Smooth muscle cell of bladder (primary cell): ENCODE results near the gene DDTL. TPM values are rescaled to one million over a fixed set of nuclear protein-coding genes. Genes with fewer than 3 reads are reported as not detected.

Experiments
- total RNA-seq: library from RNA; depleted of rRNA; stranded (reverse); fragments of >200 nt; gene quantifications from 2 replicates; pipeline ENCODE4 v1.2.3, GENCODE V29; 2014

DDTL gene
- 0.85 and 0.92 TPM in 2 replicates for total RNA-seq

GRCh38 chr22:23966568-23966967, at the start of gene DDTL:
TSS of gene DDTL (plus strand) at chr22:23966888. CDS start at chr22:23966915, 27 bp downstream.

GRCh38 chr22:23961084-23961771, 5.5 kb upstream of the DDTL start, which contains the start of gene GSTT2B:
TSS of gene GSTT2B (minus strand) at chr22:23961195. CDS start at chr22:23961131, 64 bp downstream.

GRCh38 chr22:23974345-23974744, 7.7 kb downstream of the DDTL start, which contains the start of gene DDT:
TSS of gene DDT (minus strand) at chr22:23974441. CDS start at chr22:23974414, 27 bp downstream.

GRCh38 chr22:23979557-23980240, 13.0 kb downstream of the DDTL start, which contains the start of gene GSTT2:
TSS of gene GSTT2 (plus strand) at chr22:23980134.

GRCh38 chr22:24005201-24005600, 38.5 kb downstream of the DDTL start, which contains the start of gene GSTT4:
TSS of gene GSTT4 (minus strand) at chr22:24005453. CDS start at chr22:24005356, 97 bp downstream.

Other genes starting within 250 kb of the DDTL start
- 2.6 and 3.4 TPM in 2 replicates for gene ZNF70, start 215.8 kb upstream of the DDTL start, total RNA-seq
- not detected in 2 replicates for gene VPREB3, start 212.5 kb upstream of the DDTL start, total RNA-seq
- 3.0 and 4.3 TPM in 2 replicates for gene C22orf15, start 203.9 kb upstream of the DDTL start, total RNA-seq
- gene CHCHD10, start 198.9 kb upstream of the DDTL start, total RNA-seq: 2.8 and 6.0 TPM in 2 replicates
- 9.2 and 19.8 TPM in 2 replicates for gene MMP11, start 194.0 kb upstream of the DDTL start, total RNA-seq
- 17.4 and 23.4 TPM in 2 replicates for gene SMARCB1, start 179.9 kb upstream of the DDTL start, total RNA-seq
- gene DERL3, start 127.9 kb upstream of the DDTL start, total RNA-seq: 0.14 and 0.37 TPM in 2 replicates
- gene SLC2A11, start 109.0 kb upstream of the DDTL start, total RNA-seq: 11.9 and 13.1 TPM in 2 replicates
- 460 and 480 TPM in 2 replicates for gene MIF, start 72.5 kb upstream of the DDTL start, total RNA-seq
- 7.0 and 7.2 TPM in 2 replicates for gene GSTT2B, start 5.7 kb upstream of the DDTL start, total RNA-seq
- 88.7 and 111 TPM in 2 replicates for gene DDT, start 7.6 kb downstream of the DDTL start, total RNA-seq
- gene GSTT2, start 13.2 kb downstream of the DDTL start, total RNA-seq: 0.09 and 0.14 TPM in 2 replicates
- gene GSTT4, start 38.6 kb downstream of the DDTL start, total RNA-seq: not detected in 2 replicates
- gene CABIN1, start 44.4 kb downstream of the DDTL start, total RNA-seq: 25.6 and 38.6 TPM in 2 replicates
- gene SUSD2, start 214.6 kb downstream of the DDTL start, total RNA-seq: 2.8 and 3.7 TPM in 2 replicates